Activated T-helper 1 cell treated with Interleukin-2 at 50 U/mL for 16 hours (primary cell): ENCODE results near the gene CFAP410.
"Not testable (repeated sequence)": the region's sequence is repeated elsewhere in the genome, so short reads cannot be mapped to it uniquely, and the experiment has no call there.

ENCODE experiments used
- DNase-seq: peaks from one replicate; pipeline ENCODE4 v3.0.0-alpha.2; 2020; ENCODE audit warnings: low read depth

Gene CFAP410

GRCh38 chr21:44285138-44285992, 53.8 kb downstream of the CFAP410 start, which contains the start of gene AIRE:
Gene AIRE (plus strand): TSS chr21:44285876. CDS start chr21:44286007, 131 bp downstream.
- no peak for DNase-seq

GRCh38 chr21:44283948-44284347, 55.2 kb downstream of the CFAP410 start:
- no peak for DNase-seq

- DNase-seq = not testable (repeated sequence)
Observed at GRCh38 chr21:44283211-44283785, 55.9 kb downstream of the CFAP410 start.

- DNase-seq = no peak
Observed at GRCh38 chr21:44282370-44282769, 56.8 kb downstream of the CFAP410 start.

- no peak for DNase-seq
Observed at GRCh38 chr21:44281801-44282200, 57.4 kb downstream of the CFAP410 start.

GRCh38 chr21:44279354-44280260, 59.6 kb downstream of the CFAP410 start:
- DNase-seq = no peak
